Loucy (cell line): ENCODE results near the gene DCP2.

ENCODE experiments used
- EZH2phosphoT487 ChIP-seq: fragments of 200-600 bp; IDR thresholded peaks from 2 replicates; pipeline ENCODE4 v1.6.1; 2018; ENCODE audit warnings: antibody characterized with exemption, mild to moderate bottlenecking, moderate library complexity, borderline replicate concordance
- TF ChIP-seq, protein P1 (sequence below): fragments of 200-600 bp; sonication (generic); conservative IDR thresholded peaks from 2 replicates; pipeline ENCODE4 v1.5.1; 2014; ENCODE audit warnings: mild to moderate bottlenecking, antibody characterized with exemption, low read length

GRCh38 chr5:112958093-112959088 is 18.2 kb upstream of the DCP2 start:
- TF ChIP-seq, protein P1, sequence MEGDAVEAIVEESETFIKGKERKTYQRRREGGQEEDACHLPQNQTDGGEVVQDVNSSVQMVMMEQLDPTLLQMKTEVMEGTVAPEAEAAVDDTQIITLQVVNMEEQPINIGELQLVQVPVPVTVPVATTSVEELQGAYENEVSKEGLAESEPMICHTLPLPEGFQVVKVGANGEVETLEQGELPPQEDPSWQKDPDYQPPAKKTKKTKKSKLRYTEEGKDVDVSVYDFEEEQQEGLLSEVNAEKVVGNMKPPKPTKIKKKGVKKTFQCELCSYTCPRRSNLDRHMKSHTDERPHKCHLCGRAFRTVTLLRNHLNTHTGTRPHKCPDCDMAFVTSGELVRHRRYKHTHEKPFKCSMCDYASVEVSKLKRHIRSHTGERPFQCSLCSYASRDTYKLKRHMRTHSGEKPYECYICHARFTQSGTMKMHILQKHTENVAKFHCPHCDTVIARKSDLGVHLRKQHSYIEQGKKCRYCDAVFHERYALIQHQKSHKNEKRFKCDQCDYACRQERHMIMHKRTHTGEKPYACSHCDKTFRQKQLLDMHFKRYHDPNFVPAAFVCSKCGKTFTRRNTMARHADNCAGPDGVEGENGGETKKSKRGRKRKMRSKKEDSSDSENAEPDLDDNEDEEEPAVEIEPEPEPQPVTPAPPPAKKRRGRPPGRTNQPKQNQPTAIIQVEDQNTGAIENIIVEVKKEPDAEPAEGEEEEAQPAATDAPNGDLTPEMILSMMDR = no peak
- no peak for TF ChIP-seq EZH2phosphoT487
